ENCODE results near the gene DNAI1. TPM values are rescaled to one million over a fixed set of nuclear protein-coding genes. Genes with fewer than 3 reads are reported as not detected.
A peak's percentile ranks its signal among the peaks of the same experiment; 100 is the strongest.
"Not testable (repeated sequence)": the region's sequence is repeated elsewhere in the genome, so short reads cannot be mapped to it uniquely, and the experiment has no call there.

DNAI1 gene
- total RNA-seq (ENCODE audit: insufficient read depth, low replicate concordance), result not detected

DNA sequence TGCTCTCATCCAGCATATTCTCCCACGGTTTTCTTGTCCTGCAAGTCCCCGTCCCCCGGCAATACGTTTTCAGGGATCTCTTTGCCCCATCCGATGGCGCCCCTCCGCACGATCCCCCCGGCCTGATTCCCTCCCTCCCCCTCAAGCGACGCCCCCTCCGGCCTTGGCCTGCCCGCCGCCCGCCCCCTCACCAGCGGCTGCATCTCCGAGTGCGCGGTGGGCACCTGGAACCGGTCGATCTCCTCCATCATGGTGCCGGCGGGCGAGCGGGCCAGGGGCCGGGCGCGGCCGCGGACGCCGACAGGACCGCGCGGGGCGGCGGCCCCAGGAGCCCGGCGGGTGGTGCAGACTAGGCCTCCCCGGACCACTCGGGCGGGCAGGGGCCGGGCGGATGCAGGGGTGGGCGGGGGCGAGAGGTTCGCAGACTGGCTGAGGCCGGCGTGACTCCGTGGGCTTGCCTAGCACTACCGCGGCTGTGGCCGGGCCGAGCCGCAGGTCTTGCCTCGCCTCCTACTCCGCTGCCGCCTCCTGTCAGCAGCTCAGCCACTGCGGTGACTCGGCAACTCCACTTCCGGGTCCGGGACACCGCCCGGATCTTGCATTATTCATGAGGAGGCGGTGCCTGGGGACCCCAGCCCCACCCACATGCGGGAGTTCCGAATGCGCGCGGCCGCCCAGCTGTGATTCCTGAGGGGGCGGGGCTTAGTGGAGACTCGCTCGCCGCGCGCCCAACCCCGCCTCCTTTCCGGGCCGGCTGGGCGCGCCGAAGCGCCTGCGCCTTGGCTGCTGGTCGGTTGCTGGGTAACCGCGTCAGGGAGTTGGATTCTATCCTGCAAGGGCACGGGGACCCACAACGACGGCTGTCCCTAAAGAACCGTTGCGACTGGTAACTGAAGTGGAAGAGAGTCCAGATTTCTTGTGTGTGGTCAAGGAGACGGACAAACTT is at the start of gene DNAI1, which contains the start of gene FAM219A:
DNAI1 (plus strand) TSS at position 793 of the 946 bp plus-strand sequence. CDS start 201 bp downstream, outside the sequence.
FAM219A (minus strand) TSS at position 558 of the 946 bp plus-strand sequence; CDS start at position 251, 307 bp downstream.
- peak; percentile 99 for DNase-seq (ENCODE audit: low spot score)

- DNase-seq (ENCODE audit: low spot score), result no peak
These were observed 49.5 kb upstream of the DNAI1 start for GRCh38 chr9:34409154-34409553.

DNA sequence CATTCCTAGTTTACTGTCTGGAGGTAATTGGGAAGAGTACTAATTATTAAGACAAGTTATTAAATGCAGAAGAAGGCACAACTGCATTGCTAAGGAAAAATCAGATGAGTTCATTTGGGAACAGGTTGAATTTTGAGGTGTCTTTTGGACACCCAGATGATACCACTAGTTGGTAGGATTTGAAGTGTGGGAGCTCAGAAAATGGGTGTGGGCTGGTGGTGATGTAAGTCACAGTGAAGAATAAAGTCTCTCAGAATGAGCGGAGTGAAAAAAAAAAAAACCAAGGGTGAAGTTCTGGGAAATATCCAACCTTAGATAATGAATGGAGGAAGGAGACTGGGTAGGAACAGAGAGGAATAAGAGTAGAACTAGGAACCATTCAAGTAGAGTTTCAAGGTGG is 46.3 kb upstream of the DNAI1 start:
- DNase-seq (ENCODE audit: low spot score), result no peak

- DNase-seq (ENCODE audit: low spot score), result peak; percentile 64
These were observed 45.3 kb upstream of the DNAI1 start for GRCh38 chr9:34413231-34413852.

DNA sequence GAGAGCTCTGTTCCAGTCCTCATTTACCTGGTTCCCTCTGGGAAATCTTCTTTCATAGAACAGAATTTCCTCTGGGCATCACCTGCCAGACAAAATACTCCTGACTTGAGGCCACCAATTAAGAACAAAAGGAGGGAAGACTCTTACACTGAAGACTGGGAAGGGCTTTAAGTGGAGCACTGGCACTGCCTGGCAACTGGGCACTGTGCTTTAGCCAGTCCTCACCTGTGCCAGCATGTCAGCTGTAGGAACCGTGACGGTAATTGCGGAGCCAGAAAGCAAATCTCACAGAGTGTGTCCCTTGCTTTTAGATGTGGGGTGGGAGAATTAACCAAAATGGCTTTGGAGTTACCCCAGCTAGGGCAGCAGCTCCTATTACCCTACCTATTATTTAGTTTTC is 40.9 kb upstream of the DNAI1 start:
- DNase-seq (ENCODE audit: low spot score), result no peak

GRCh38 chr9:34419716-34420504 is 38.7 kb upstream of the DNAI1 start:
- DNase-seq (ENCODE audit: low spot score), result no peak

GRCh38 chr9:34426347-34427074 is 32.1 kb upstream of the DNAI1 start:
- DNase-seq (ENCODE audit: low spot score), result no peak

GRCh38 chr9:34428325-34428958 is 30.2 kb upstream of the DNAI1 start:
- DNase-seq (ENCODE audit: low spot score), result peak; percentile 35

DNA sequence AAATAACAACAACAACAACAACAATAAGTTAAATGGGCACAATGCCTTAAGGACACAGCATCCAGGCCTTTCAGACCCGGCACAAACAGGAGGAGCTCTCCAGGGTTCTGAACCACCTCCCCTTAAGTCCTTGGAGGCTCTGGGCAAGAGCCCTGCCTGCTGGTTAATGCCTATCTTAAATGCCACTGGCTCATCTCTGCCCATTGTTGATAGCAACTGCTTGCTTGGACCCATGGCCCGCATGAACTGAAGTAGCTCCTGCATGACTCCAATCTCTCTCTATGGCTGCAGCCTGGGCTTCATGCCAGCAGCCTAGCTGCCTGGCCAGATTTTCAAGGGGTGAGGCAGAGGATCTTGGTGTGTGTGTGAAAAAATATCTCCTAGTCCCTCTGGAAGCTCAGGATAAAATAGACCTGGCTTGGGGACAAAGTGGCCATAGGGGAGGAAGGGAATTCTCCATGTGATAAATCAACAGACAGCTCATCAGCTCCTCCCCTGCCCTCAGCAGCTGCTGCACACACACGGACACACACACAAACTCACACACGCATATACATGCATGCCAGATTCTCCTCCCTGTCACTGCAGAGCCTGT is 27.7 kb upstream of the DNAI1 start:
- peak; percentile 88 for DNase-seq (ENCODE audit: low spot score)

- no peak for DNase-seq (ENCODE audit: low spot score)
These were observed 26.9 kb upstream of the DNAI1 start for GRCh38 chr9:34431667-34432066.

DNA sequence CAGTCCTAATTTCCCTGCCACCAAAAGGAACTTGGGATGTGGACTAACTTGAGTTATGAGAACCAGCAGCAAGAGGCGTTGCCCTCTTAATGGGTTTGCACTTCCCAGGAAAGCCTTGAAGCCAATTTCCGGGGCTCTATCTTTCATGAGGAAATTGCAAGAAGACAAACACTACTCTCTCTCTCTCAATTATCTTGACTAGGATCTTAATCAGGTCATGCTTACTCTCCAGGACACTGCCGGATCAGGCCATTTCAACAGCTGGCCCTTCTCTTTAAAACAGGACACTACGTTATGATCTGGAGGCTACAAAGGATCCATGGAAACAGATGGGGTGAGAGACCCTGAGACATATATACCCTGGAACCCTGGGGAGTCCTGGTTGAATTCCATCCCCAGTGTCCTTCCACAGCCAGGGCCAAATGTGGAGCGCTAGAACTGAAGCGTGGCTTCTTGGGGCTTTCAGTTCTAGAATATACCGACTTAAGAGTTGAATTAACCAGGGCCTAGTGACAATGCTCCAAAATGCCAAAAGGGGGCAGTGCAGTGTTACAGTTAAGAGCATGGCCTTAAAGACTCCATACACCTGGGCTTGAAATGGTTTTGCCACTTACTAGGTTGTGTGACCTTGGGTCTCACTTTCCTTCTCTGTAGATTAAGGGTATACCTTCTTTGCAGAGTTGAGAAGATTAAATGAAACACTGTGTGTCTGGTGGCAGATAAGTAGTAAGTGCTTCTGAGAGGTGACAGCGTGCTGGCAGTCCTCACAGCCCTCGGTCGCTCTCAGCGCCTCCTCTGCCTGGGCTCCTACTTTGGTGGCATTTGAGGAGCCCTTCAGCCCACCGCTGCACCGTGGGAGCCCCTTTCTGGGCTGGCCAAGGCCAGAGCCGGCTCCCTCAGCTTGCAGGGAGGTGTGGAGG is 21.3 kb upstream of the DNAI1 start:
- DNase-seq (ENCODE audit: low spot score), result peak; percentile 58

DNA sequence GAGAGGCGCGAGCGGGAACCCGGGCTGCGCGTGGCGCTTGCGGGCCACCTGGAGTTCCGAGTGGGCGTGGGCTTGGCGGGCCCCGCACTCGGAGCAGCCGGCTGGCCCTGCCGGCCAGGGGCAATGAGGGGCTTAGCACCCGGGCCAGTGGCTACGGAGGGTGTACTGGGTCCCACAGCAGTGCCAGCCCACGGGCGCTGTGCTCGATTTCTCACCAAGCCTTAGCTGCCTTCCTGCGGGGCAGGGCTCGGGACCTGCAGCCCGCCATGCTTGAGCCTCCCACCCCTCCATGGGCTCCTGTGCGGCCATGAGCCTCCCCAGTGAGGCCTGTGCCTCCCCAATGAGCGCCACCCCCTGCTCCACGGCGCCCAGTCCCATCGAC is 20.7 kb upstream of the DNAI1 start:
- not testable (repeated sequence) for DNase-seq (ENCODE audit: low spot score)

DNA sequence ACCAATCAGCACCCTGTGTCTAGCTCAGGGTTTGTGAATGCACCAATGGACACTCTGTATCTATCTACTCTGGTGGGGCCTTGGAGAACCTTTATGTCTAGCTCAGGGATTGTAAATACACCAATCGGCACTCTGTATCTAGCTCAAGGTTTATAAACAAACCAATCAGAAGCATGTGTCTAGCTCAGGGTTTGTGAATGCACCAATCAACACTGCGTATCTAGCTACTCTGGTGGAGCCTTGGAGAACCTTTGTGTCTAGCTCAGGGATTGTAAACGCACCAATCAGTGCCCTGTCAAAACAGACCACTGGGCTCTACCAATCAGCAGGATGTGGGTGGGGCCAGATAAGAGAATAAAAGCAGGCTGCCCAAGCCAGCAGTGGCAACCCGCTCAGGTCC is 20.1 kb upstream of the DNAI1 start:
- not testable (repeated sequence) for DNase-seq (ENCODE audit: low spot score)

- no peak for DNase-seq (ENCODE audit: low spot score)
These were observed 18.6 kb upstream of the DNAI1 start for GRCh38 chr9:34440017-34440416.

GRCh38 chr9:34442770-34443169 is 15.8 kb upstream of the DNAI1 start:
- DNase-seq (ENCODE audit: low spot score), result no peak

GRCh38 chr9:34443533-34443932 is 15.1 kb upstream of the DNAI1 start:
- no peak for DNase-seq (ENCODE audit: low spot score)

DNA sequence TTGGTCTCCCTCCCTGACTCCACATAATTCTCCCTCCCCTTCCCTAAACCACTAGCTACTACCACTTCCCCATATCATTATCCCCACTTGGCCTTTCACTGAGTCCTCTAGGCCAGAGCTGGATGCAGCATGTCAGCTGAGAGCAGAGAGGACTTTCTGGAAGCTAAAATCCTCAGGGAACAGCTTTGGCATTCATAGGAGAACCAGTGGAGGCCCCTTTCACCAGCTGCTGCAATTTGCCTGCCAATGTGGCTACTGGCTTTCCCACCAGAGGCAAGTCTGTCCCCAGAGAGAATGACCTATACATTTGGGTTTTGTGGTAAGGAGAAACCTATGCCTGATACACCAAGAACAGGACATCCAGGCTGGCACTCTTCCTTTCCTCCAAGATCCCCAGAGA is 14.6 kb upstream of the DNAI1 start:
- DNase-seq (ENCODE audit: low spot score), result no peak

GRCh38 chr9:34446468-34446891 is 12.1 kb upstream of the DNAI1 start:
- no peak for DNase-seq (ENCODE audit: low spot score)

DNA sequence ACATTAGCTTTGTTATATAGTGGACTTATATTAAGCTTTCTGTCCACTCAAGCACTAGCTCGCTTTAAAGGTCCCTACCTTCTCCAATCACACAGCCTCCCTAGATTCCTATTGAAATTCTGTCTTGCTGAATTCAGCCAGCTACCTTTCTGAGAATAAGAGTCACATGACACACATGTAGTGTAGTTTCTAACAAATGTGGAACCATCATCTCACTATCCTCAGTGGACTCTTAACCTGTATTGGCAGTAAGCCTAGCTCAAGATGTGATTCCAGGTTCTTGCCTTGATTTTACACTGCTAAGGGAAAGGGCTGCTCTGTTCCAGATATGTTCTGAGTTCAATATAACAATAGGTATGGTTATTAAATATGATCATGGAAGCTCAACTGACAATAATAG is 11.7 kb upstream of the DNAI1 start:
- DNase-seq (ENCODE audit: low spot score), result no peak

Data from umbilical cord (tissue), 2 donors.